ELF-1 (cell line): ENCODE measurements around the gene ADAM20.
A peak's percentile ranks its signal among the peaks of the same experiment; 100 is the strongest.
"Not testable (repeated sequence)": the region's sequence is repeated elsewhere in the genome, so short reads cannot be mapped to it uniquely, and the experiment has no call there.

Experiments used
- DNase-seq: peaks from one replicate; pipeline ENCODE4 v3.0.0-alpha.2; 2016; ENCODE audit warnings: low read depth, low spot score

ADAM20 gene

DNA sequence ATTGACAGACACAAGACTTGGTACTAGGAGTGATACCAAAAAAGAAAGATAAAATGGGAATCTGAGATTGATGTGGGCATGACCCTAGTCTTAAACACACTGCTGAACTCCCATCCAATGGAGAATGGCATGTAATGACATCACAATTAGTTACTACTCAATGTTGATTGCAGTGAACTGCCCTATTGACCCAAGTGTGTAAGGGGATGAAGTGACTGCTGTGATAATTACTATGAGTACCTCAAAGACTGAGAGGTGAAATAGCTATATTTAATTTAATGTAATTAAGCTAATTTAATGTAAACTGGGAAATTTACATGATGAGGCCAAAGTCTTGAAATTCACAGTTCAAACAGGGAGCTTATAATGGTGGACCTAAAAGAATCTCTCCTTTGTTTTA, at the start of gene ADAM20:
Gene ADAM20 (minus strand): TSS at position 101 of the 400 bp plus-strand sequence. CDS start 10,247 bp downstream, outside the sequence.
- no peak for DNase-seq

DNA sequence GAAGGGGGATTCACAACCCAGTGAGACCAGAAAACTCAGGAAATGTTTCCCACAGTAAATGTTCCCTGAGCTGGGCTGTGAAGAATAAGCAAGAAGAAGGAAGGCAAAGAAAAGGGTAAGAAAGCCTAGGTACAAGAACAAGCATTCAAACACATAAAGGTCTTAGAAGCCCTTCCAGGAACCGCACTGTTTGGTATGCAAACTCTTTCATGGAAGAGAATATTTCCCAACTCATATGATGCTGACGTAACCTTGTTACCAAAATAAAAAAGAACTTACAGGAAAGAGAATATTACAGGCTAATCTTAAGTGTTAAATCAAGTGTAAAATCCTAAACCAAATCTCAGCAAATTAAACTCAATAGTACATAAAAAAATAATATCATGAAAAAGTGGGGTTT, 42.1 kb upstream of the ADAM20 start:
- no peak for DNase-seq

DNA sequence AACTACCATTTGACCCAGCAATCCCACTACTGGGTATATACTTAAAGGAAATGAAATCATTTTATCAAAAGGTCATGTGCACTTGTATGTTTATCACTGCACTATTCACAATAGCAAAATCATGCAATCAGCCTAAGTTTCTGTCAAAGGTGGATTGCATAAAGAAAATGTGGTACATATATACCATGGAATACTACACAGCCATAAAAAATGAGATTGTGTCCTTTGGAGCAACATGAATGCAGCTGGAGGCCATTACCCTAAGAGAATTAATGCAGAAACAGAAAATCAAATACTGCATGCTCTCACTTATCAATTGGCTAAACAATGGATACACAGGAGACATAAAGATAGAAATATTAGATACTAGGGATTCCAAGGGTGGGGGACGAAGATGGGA, 38.2 kb upstream of the ADAM20 start:
- no peak for DNase-seq

DNA sequence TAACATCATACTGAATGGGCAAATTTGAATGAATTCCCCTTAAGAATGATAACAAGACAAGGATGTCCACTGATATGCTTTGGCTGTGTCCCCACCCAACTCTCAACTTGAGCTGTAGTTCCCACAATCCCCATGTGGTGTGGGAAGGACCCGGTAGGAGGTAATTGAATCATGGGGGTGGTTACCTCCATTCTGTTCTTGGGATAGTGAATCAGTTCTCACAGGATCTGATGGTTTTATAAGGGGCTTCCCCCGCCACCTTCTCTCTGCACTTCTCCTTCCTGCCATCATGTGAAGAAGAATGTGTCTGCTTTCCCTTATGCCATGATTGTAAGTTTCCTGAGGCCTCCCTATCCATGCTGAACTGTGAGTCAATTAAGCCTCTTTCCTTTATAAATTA, 36.3 kb upstream of the ADAM20 start:
- no peak for DNase-seq

DNA sequence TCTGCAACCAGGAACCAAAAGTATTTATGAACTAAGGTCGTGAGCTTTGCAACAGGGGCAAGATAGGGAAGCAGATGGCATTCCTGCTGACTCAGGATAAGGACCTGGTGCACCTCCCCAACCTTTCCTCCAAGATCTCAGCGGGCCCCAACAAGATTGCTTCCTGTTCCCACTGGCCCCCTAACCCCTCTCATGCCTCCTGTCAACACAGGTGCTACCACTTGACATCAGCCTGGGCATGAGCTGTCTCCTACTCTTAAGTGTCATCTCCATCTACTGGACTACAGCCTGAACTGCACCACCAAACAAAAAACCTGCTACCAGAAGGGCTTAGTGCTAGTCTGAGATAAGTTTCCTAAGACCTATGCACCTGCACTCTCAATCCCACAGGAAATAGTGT, 33.0 kb upstream of the ADAM20 start:
- DNase-seq, result peak; percentile 60

DNA sequence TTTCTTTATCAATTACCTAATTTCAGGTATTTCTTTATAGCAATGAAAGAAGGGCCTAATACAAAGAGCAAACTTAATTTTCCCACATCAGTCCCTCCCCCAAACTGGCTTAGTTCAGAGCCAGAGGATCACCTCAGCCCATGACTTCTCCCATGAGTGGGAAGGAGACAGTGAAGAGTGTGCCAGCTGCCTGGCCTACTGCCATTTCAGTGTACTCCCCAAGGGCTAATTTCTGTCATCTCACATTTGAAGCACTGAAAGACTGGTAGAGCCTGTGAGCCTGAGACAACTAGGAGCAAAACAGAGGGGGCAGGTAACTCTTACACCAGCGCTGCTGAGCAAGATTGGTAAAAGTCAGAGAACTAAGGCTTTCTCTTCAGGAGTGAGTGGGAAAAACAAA, 29.1 kb upstream of the ADAM20 start:
- no peak for DNase-seq

DNA sequence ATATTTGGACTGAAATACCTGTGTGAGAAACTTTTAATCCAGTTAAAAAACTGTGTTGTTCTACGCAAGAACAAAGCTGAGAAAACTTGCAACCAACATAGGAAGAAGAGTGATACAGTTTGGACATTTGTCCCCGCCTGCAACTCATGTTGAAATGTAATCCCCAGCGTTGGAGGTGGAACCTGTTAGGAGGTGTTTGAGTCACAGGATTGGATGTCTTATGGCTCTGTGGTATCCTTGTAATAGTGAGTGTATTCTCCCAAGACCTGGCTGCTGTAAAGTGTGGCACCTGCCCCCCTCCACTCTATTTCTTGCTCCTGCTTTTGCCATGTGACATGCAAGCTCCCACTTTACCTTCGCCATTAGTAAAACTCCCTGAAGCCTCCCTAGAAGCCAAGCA, 28.6 kb upstream of the ADAM20 start:
- DNase-seq, result no peak

DNA sequence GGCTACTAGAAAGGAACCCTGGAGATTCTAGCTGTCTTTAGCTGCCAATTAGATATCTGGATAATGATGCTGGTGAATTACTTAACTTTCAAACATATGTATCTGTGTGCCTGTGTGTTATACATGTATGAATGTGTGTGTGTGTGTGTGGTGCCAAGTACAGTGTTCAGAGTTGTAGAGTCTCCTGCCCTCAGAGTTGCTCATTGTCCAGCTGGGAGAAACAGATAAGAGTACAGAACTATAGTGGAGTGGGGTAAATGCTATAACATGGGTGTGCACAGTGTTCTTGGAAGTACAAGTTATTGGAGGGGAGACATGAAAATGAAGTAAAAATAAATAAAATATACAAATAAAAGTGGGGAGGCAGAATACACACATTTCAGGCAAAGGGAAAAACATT, 23.6 kb upstream of the ADAM20 start:
- DNase-seq, result no peak

DNA sequence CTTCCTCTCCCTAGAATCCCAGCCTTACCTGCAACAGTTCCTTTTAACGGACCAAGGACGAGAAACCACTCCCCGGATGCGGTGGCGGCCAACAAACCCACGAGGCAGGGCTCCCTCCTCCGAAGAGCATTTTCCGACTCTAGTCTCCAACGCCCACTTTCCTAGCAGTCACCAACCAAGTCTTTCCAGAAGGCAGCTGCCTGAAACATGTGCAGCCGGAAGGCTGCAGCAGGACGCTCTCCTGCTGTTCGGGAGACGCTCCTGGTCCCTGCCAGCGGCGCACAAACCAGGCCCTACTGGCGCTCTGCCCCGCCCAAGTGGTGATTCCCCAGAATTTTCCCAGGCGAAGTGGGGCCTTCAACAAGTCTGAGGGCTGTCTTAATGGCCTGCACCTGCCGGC, 21.1 kb upstream of the ADAM20 start:
- no peak for DNase-seq

DNA sequence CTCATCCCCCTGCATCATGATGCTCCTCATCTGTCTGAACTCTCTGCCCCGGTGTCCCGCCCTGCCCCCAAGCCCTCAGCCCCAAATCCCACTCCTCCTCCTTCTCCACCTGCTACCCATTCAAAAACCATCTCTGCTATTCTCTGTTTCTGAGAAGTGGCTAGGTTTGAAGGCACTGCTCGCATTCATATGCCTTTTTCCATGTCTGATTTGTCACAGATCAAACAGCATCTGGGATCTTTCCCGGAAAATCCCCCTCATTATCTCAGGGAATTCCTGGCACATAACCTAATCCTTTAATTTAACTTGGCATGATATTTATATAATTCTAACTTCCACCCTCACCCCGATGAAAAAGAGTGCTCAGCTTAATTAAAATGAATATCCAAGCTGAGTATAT, 3.3 kb upstream of the ADAM20 start:
- DNase-seq, result no peak

DNA sequence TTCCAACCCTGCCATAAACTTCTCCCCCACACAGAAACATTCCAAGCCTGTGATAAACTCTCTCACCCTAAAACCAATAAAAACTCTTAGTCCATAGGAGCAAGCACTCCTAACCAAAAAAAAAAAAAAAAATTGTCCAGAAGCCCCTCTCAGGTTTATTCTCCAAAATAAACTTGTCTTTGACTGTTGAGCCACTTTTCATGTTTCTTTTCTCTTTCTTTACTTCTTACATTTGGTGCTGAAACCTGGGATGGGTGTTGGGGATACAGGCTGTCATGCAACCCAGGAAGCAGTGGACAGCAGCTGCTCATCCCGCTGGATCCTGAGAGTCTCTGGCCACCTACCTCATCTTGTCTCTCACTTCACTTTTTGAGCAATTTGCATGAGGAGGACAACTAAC, 2.0 kb upstream of the ADAM20 start:
- DNase-seq, result peak; percentile 3

DNA sequence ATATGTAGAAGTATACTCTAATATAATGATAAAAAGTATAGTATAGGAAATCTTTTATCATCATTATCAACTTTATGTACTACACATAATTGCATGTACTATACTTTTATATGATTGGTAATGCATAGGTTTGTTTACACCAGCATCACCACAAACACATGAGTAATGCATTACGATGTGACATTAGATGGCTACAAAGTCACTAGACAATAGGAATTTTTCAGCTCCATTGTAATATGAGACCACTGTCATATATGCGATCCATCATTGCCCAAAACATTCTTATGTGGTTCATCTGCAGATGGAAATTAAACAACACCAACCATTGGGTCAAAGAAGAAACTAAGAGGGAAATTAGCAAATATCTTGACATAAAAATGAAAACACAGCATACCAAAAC, 4.4 kb downstream of the ADAM20 start:
- DNase-seq, result no peak

DNA sequence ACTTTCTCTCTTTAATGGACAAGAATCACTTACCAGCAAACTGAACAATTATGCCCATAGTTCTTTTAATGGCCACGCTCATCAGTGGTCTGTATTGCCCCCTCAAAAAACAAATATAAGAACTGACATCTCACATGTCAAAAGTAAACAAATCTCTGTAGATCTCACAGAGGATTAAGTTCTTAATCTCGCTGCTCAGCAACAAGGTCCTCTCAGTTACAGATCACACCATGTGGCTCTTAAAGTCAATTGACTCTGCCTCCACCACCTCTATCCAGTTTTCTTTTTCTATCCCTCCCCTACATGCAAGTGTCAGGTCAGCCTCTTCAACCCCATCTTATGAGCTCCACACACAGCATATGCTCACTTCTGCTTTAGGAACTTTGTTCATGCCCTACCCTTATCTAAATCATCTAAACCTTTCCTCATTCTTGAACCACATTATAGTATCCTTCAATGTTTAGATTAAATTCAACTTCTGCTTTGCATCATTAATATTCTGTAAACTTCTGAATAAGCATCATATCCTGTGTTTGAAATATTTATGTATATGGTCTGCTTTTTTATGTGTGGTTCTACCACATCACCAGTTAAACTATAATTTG, 7.2 kb downstream of the ADAM20 start:
- no peak for DNase-seq

DNA sequence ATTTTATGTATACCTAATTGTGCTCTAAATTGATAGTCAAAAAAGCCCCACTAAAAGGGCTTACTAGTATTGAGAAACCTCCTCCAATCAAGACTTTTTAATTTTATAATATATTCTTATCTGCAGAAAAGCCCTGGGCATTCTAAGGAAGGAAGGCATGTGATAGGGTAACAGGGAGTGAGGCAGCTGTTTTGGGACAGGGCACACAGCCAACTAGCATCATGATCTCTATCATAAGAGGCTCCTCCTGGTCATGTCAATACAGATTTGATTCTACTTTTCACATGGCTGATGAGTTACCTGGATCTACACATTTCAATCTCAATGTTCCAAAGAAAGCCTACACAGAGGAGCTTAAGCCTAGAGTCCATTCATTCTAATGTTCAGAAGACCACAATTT, 9.1 kb downstream of the ADAM20 start:
- DNase-seq, result no peak

DNA sequence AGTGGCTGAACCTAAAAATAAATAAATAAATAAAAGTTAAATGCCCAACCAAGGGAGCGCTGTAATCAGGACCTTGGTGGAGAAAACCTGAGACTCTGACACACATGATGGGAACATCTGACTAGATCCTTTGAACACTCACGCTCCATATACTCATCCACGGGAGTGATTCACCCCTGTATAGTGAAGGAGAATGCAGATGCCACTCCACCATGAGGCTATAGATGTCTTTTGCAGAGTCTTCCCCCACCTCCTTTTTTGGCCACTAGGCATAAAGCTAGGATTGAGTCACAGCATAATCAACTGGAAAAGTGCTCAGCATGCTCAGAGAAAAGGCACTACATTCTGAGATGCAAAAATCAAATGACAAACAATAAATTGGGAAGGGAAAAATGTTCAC, 19.0 kb downstream of the ADAM20 start:
- no peak for DNase-seq

DNA sequence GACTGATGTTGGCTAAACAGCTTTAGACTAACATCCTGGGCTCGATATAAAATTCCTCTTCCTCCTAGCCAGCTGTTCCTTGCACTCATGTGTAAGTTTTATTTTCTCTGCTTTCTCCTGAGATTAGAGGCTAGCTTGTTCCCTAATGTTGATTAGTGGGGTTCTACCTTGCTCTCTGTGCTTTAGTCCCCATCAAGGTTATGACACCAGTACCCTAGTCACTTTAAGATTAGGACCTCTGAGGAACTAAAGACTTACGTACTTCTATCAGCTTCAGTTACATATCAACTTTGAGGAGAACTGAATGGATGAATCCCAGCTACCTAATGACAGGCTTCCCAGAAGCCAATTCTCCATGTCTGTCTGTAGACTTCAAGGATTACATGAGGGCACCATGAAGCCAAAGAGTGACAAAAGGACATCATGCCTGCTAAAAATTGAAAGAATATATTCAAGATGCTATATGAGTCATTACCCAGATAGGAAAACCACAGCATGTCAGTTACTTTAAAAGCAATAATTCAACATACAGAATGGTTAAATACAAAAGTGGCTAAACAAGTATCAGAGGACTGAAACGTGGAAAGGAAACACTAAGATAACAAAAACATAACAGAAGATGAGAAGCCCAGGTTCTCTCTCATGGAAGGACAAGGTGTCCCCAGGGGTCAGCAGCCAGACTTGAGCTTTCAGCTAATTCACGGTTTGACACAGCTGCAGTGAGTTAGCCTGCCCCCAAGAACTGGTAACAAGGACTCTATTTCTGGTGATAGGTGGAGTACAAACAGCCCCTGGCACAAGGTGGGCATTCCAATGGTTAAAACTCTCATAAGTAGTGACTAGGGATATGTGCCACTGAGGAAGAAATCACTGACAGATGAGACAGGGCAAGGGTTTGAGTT, 20.4 kb downstream of the ADAM20 start:
- DNase-seq, result no peak

DNA sequence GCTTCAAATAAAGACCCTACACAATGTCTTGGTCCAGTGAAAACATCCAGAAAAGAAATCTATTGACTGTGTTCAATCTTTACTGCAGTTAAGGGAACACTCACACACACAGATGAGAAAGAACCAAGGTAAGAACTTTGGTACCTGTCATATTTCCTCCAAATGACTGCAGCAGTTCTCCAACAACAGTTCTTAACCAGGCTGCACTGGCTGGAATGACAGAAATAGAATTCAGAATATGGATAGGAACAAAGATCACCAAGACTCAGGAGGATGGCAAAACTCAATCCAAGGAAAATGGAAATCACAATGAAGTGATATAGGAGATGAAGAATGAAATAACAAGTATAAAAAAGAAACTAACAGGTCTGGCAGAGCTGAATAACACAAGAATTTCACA, 36.6 kb downstream of the ADAM20 start:
- DNase-seq, result no peak

DNA sequence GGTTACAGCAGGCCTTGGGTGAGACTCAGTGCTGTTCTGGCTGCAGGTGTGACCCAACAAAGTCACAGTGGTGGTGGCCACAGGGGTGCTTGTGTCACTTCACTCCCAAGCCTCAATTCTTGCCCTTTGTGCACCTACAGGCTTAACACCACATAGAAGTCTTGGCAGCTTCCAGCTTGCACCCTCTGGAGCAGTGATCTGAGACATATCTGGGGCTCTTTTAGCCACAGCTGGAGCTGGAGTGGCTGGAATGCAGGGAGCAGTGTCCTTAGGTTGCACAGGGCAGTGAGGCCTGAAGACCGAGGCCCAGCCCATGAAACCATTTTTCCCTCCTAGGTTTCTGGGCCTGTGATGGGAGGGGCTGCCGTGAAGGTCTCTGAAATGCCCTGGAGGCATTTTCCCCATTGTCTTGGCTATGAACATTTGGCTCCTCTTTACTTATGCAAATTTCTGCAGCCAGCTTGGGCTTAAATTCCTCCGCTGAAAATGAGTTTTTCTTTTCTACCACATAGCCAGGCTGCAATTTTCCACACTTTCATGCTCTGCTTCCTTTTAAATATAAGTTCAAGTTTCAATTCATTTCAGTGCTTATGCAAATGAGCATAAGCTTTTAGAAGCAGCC, 45.1 kb downstream of the ADAM20 start:
- DNase-seq, result peak; percentile 50

DNA sequence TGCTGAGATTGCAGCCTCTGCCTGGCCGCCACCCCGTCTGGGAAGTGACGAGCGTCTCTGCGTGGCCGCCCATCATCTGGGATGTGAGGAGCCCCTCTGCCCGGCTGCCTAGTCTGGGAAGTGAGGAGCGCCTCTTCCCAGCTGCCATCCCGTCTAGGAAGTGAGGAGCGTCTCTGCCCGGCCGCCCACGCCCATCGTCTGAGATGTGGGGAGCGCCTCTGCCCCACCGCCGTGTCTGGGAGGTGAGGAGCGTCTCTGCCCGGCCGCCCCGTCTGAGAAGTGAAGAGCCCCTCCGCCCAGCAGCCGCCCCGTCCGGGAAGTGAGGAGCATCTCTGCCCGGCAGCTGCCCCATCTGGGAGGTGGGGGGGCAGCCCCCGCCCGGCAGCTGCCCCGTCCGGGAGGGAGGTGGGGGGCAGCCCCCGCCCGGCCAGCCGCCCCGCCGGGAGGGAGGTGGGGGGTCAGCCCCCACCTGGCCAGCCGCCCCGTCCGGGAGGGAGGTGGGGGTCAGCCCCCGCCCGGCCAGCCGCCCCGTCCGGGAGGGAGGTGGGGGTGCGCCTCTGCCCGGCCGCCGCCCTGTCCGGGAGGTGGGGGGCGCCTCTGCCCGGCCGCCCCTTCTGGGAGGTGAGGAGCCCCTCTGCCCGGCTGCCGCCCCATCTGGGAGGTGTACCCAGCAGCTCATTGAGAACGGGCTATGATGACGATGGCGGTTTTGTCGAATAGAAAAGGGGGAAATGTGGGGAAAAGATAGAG, 57.3 kb downstream of the ADAM20 start:
- DNase-seq, result not testable (repeated sequence)

DNA sequence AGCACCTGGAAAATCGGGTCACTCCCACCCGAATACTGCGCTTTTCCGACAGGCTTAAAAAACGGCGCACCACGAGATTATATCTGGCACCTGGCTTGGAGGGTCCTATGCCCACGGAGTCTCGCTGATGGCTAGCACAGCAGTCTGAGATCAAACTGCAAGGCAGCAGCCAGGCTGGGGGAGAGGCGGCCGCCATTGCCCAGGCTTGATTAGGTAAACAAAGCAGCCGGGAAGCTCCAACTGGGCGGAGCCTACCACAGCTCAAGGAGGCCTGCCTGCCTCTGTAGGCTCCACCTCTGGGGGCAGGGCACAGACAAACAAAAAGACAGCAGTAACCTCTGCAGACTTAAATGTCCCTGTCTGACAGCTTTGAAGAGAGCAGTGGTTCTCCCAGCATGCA, 59.3 kb downstream of the ADAM20 start:
- not testable (repeated sequence) for DNase-seq

DNA sequence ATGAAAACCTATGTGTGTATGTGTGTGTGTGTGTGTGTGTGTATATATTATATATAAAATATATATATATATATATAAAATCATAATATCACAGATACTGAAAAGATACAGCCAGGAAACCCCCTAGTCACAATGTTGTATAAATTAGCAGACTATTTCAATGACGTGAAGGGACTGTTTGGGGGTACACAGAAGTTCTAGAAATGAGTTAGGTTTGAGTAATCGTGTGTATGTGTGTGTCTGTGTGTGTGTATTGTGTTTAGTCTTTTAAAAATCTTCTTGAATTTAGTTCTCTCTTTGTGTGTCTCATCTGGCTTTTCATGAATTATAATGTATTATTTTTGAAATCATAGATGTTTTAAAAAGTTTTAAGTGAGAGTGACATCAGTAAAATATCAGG, 61.0 kb downstream of the ADAM20 start:
- DNase-seq, result no peak
